Esophagus muscularis mucosa (tissue), 4 donors: Measurements from ENCODE around the gene SLC9C1. TPM values are rescaled to one million over a fixed set of nuclear protein-coding genes. Genes with fewer than 3 reads are reported as not detected.

Source experiments
- DNase-seq: peaks from one replicate; pipeline ENCODE4 v3.0.0-alpha.2; 2017; ENCODE audit errors: extremely low spot score
- H3K27ac ChIP-seq, 4 donors: fragments of 200-600 bp; sonication (generic); replicated peaks in 1 of 4; 1 replicate in 3 of 4; 2 replicates in 1 of 4; pipeline ENCODE4 v1.5.1; 2016 to 2019; ENCODE audit warnings: mild to moderate bottlenecking in 1 of 4
- H3K27me3 ChIP-seq, 4 donors: fragments of 200-600 bp; sonication (generic); one replicate each; pipeline versions ENCODE4 v1.5.1 to v1.6.0; 2016 to 2019
- H3K36me3 ChIP-seq, 4 donors: fragments of 200-600 bp; sonication (generic); one replicate each; pipeline ENCODE4 v1.5.1; 2016 to 2019
- H3K4me1 ChIP-seq, 4 donors: fragments of 200-600 bp; sonication (generic); one replicate each; pipeline ENCODE4 v1.5.1; 2016 to 2019
- H3K4me3 ChIP-seq, 4 donors: fragments of 200-600 bp; sonication (generic); 1 replicate in 2 of 4; 2 replicates in 2 of 4; pipeline ENCODE4 v1.5.1; 2016 to 2019; ENCODE audit warnings: mild to moderate bottlenecking in 4 of 4, moderate library complexity in 1 of 4
- H3K9me3 ChIP-seq, 4 donors: fragments of 200-600 bp; sonication (generic); 1 replicate in 3 of 4; 2 replicates in 1 of 4; pipeline ENCODE4 v1.5.1; 2016 to 2019
- EP300 ChIP-seq: sonication (generic); formaldehyde crosslinking; IDR thresholded peaks from one replicate; pipeline ENCODE4 v1.6.1; 2017; ENCODE audit warnings: antibody characterized with exemption
- POLR2A ChIP-seq: fragments of 450-650 bp; IDR thresholded peaks from one replicate; pipeline ENCODE4 v1.6.1; 2017; ENCODE audit warnings: antibody characterized with exemption, moderate library complexity, mild to moderate bottlenecking, low read depth
- POLR2AphosphoS5 ChIP-seq, 2 donors: sonication (generic); formaldehyde crosslinking; IDR thresholded peaks; one replicate each; pipeline ENCODE4 v1.6.1; 2017; ENCODE audit warnings: antibody characterized with exemption in 2 of 2
- WGBS: methylation state at CpG from one replicate; pipeline ENCODE4 v1.1.5; 2018; 5-methylcytosine and 5-hydroxymethylcytosine counted together
- intact Hi-C: fragments of 100-400 bp; cut with DNase I; formaldehyde crosslinking; loops from one replicate; pipeline ENCODE4 v1.15.1; 2023
- total RNA-seq, 4 donors: library from RNA; depleted of rRNA; stranded (reverse); fragments of >200 nt; gene quantifications; one replicate each; pipeline versions ENCODE4 v1.1.0 to v1.2.1, GENCODE V29; 2016
- TF ChIP-seq, protein P1 (sequence below), 3 experiments: fragments of 200-600 bp in 2 of 3; fragments of 450-650 bp in 1 of 3; sonication (generic) in 2 of 3; IDR thresholded peaks; one replicate each; pipeline ENCODE4 v1.5.1; 2017 to 2019; ENCODE audit warnings: antibody characterized with exemption in 3 of 3, mild to moderate bottlenecking in 2 of 3, moderate library complexity in 1 of 3

The SLC9C1 gene
- total RNA-seq, 4 donors from 2014 or later = 0.17 TPM; not detected in 3

DNA sequence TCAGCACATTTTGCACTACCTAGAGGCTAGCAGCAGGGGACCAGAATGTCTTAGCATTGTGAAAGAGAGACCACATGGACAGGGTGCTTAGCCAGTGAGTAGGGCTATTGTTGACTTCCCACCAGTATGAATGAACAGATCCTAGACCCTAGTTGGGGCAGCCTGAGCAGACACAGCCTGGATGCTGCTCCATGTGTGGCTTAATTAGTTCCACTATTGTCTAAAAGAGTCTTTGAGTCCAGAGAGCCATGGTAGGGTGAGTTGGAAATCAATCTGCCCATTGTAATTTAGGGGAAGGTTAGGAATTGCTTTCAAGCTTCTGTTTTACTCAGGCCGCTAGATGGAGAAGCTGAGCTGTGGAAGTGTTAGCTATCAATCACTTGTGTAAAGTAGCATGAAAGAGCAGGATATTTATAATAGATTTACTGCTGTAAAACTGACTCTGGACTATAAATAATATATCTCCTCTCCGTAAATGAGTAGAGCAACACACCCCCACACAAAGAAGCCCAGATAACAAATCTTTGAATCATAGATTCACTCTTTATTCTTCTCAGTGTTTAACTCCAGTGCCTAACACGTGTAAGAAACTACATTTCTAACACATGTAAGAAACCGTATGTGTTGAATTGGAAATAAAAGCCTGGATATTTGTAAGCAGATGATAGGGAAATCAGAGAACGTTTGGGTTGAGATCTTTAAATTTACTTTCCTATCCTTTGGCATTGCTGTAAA is 156.9 kb downstream of the SLC9C1 start:
- intact Hi-C loops = no loop called here
- Histone ChIP-seq H3K4me3 (no peak overlapping the region), H3K27ac (no peak overlapping the region), H3K9me3 (no peaks in the 10 kb centered on the region), H3K27me3 (no peaks in the 10 kb centered on the region), H3K36me3 (no peaks in the 10 kb centered on the region), H3K4me1 (no peaks in the 10 kb centered on the region)
- TF ChIP-seq, protein P1, sequence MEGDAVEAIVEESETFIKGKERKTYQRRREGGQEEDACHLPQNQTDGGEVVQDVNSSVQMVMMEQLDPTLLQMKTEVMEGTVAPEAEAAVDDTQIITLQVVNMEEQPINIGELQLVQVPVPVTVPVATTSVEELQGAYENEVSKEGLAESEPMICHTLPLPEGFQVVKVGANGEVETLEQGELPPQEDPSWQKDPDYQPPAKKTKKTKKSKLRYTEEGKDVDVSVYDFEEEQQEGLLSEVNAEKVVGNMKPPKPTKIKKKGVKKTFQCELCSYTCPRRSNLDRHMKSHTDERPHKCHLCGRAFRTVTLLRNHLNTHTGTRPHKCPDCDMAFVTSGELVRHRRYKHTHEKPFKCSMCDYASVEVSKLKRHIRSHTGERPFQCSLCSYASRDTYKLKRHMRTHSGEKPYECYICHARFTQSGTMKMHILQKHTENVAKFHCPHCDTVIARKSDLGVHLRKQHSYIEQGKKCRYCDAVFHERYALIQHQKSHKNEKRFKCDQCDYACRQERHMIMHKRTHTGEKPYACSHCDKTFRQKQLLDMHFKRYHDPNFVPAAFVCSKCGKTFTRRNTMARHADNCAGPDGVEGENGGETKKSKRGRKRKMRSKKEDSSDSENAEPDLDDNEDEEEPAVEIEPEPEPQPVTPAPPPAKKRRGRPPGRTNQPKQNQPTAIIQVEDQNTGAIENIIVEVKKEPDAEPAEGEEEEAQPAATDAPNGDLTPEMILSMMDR (IDR thresholded peaks at IDR 0.05) = peak in 1 of 3 experiments; percentile 30
- TF ChIP-seq EP300 = no peak
- no peak for DNase-seq
- 25% methylated on average over 5 of the region's 5 CpGs for WGBS

DNA sequence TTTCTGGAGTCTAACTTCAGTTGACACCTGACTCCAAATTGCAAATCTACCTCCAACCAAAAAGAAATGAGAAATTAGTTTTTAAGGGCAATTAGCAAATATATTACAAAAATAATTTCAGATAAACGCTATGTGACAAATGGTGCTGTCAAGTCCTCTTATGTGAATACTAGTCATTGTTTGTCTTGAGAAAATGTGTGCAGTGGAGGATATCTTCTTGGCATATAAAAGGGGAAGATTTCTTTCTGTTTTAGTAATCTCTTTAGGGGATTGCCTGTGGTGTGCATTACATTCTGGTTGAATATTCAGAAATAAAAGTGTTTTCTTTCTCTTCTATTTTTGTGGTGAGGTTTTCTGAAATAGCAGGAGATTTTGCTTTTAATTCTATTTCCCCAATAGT is 158.0 kb downstream of the SLC9C1 start:
- Histone ChIP-seq H3K36me3 (no peaks in the 10 kb centered on the region), H3K4me1 (no peaks in the 10 kb centered on the region), H3K4me3 (no peak overlapping the region), H3K27me3 (no peaks in the 10 kb centered on the region), H3K27ac (no peak overlapping the region), H3K9me3 (no peaks in the 10 kb centered on the region)
- TF ChIP-seq EP300 = no peak
- no peak for TF ChIP-seq POLR2A
- no peak for TF ChIP-seq POLR2AphosphoS5 (IDR thresholded peaks at IDR 0.05)
- TF ChIP-seq, protein P1 (IDR thresholded peaks at IDR 0.05) = no peak
- DNase-seq = no peak
- intact Hi-C loops = no loop called here
- WGBS = 45% methylated on average over 1 of the region's 1 CpG

DNA sequence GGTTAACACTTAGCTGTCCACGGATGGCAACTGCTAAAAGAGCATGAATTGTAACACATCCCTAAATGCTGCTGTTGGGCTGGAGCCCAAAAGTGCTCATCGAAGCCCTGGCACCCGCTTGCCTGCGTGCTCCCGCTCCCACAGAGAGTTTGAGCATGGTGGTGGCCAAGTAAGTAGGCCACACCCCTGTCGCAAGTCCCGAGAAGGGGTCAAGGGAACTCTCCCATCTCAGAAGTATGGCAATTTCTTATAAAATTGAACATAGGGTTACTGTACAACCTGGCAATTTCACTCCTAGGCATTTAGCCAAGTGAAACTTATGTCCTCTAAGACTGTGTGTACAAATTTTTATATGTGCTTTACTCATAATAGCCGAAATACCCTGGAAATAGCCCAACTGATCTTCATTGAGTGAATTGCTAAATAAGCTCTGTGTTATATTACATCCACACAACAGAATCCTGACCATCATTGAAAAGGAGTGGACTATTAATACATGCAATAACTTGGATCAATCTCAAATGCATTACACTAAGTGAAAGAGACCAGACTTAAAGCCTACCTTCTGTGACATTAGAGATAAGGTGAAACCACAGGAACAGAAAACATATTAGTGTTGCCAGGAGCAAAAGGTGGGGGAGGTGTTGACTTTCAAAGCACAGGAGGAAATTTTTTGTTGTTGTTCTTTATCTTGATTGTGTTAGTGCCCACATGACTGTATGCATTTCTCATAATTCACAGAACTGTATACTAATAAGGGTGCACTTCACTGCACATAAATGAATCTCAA is 159.5 kb downstream of the SLC9C1 start:
- DNase-seq = no peak
- WGBS = 56% methylated on average over 2 of the region's 8 CpGs
- Histone ChIP-seq H3K27me3 (no peaks in the 10 kb centered on the region), H3K36me3 (no peaks in the 10 kb centered on the region), H3K4me3 (no peak overlapping the region), H3K9me3 (no peaks in the 10 kb centered on the region), H3K27ac (no peak overlapping the region), H3K4me1 (no peaks in the 10 kb centered on the region)
- intact Hi-C loops = no loop called here
- no peak for TF ChIP-seq POLR2A
- TF ChIP-seq EP300 = no peak
- TF ChIP-seq, protein P1 (IDR thresholded peaks at IDR 0.05) = no peak
- no peak for TF ChIP-seq POLR2AphosphoS5 (IDR thresholded peaks at IDR 0.05)

DNA sequence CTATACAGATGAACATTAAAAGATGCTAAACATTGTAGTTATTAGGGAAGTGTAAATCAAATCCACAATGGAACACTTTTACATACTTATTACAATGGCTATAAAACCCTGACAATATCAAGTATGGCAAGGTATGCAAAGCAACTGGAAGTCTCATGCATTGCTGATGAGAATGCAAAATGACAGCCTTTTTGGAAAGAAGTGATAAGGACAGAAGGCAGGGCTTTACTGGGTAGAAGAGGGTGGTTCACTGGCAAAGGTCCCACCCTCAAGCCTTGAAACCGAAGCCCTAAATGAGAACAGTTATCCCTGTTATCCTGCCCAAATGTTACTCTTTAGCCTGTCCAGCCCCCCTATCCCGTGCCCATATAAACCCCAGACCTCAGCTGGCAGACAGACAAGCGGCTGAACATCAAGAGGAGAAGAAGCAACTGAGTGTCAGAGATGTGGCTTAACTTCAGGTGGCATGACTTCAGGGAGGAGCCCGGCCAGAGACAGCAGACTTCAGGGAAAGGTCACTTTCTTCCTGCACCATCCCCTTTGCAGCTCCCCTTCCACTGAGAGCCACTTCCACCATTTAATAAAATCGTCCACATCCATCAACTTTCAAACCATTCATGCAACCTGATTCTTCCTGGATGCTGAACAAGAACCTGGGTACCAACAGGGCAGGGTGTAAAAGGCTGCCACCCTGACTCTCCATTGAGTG is 160.2 kb downstream of the SLC9C1 start:
- Histone ChIP-seq H3K9me3 (no peaks in the 10 kb centered on the region), H3K4me1 (no peaks in the 10 kb centered on the region), H3K27me3 (no peaks in the 10 kb centered on the region), H3K36me3 (no peaks in the 10 kb centered on the region), H3K4me3 (no peak overlapping the region), H3K27ac (no peak overlapping the region)
- TF ChIP-seq POLR2A (no peak), POLR2AphosphoS5 (IDR thresholded peaks at IDR 0.05) (no peak), EP300 (no peak)
- TF ChIP-seq, protein P1 (IDR thresholded peaks at IDR 0.05) = no peak
- intact Hi-C loops = no loop called here
- 83% methylated on average over 5 of the region's 5 CpGs for WGBS
- no peak for DNase-seq
